ENCODE measurements around the gene ANKRD13A.

The ANKRD13A gene

GRCh38 chr12:109995686-109996482 is 3.3 kb upstream of the ANKRD13A start, which contains the start of gene GIT2:
Gene GIT2 (minus strand): TSS chr12:109996368. CDS start chr12:109996224, 144 bp downstream.
- Histone ChIP-seq H3K27ac (ENCODE audit: low read length) (peak within 1 kb of the TSS; percentile 56), H3K36me3 (ENCODE audit: control insufficient read depth in 2 of 2, insufficient read depth in 2 of 2, low read length in 2 of 2) (peaks cover 0 to 5% of the 10 kb centered on the region in 2 donors), H3K27me3 (ENCODE audit: control insufficient read depth in 1 of 2, insufficient read depth in 2 of 2, low read length in 2 of 2) (no peaks in the 10 kb centered on the region), H3K9ac (ENCODE audit: low read length in 2 of 2) (peak within 1 kb of the TSS; percentile 70 to 84), H3K9me3 (ENCODE audit: control insufficient read depth in 2 of 2, low read length in 2 of 2) (no peaks in the 10 kb centered on the region), H3K4me1 (ENCODE audit: control insufficient read depth, insufficient read depth, low read length) (peaks cover 23% of the 10 kb centered on the region), H3K4me3 (ENCODE audit: low read length in 2 of 2) (peak within 1 kb of the TSS; percentile 79 to 92)

GRCh38 chr12:109996483-109996853 is 2.8 kb upstream of the ANKRD13A start:
- no peaks in the 10 kb centered on the region for H3K27me3 ChIP-seq (ENCODE audit: control insufficient read depth in 1 of 2, insufficient read depth in 2 of 2, low read length in 2 of 2)
- H3K27ac ChIP-seq (ENCODE audit: low read length): peak overlapping the region; percentile 56
- H3K36me3 ChIP-seq (ENCODE audit: control insufficient read depth in 2 of 2, insufficient read depth in 2 of 2, low read length in 2 of 2): peaks cover 0 to 4% of the 10 kb centered on the region in 2 donors
- H3K9ac ChIP-seq (ENCODE audit: low read length in 2 of 2): peak overlapping the region in 1 of 2 donors; percentile 30
- peak overlapping the region; percentile 79 to 92 for H3K4me3 ChIP-seq (ENCODE audit: low read length in 2 of 2)
- no peaks in the 10 kb centered on the region for H3K9me3 ChIP-seq (ENCODE audit: control insufficient read depth in 2 of 2, low read length in 2 of 2)
- peaks cover 23% of the 10 kb centered on the region for H3K4me1 ChIP-seq (ENCODE audit: control insufficient read depth, insufficient read depth, low read length)

GRCh38 chr12:109997393-109997792 is 1.8 kb upstream of the ANKRD13A start:
- Histone ChIP-seq H3K4me1 (ENCODE audit: control insufficient read depth, insufficient read depth, low read length) (peaks cover 23% of the 10 kb centered on the region), H3K9ac (ENCODE audit: low read length in 2 of 2) (no peak overlapping the region), H3K27ac (ENCODE audit: low read length) (no peak overlapping the region), H3K9me3 (ENCODE audit: control insufficient read depth in 2 of 2, low read length in 2 of 2) (no peaks in the 10 kb centered on the region), H3K27me3 (ENCODE audit: control insufficient read depth in 1 of 2, insufficient read depth in 2 of 2, low read length in 2 of 2) (no peaks in the 10 kb centered on the region), H3K36me3 (ENCODE audit: control insufficient read depth in 2 of 2, insufficient read depth in 2 of 2, low read length in 2 of 2) (peaks cover 0 to under 1% of the 10 kb centered on the region in 2 donors), H3K4me3 (ENCODE audit: low read length in 2 of 2) (no peak overlapping the region)

GRCh38 chr12:109998241-109998903 is 858 bp upstream of the ANKRD13A start:
- Histone ChIP-seq H3K4me3 (ENCODE audit: low read length in 2 of 2) (peak overlapping the region; percentile 80 to 88), H3K9ac (ENCODE audit: low read length in 2 of 2) (peak overlapping the region; percentile 74 to 87), H3K27me3 (ENCODE audit: control insufficient read depth in 1 of 2, insufficient read depth in 2 of 2, low read length in 2 of 2) (no peaks in the 10 kb centered on the region), H3K9me3 (ENCODE audit: control insufficient read depth in 2 of 2, low read length in 2 of 2) (no peaks in the 10 kb centered on the region), H3K27ac (ENCODE audit: low read length) (peak overlapping the region; percentile 78), H3K36me3 (ENCODE audit: control insufficient read depth in 2 of 2, insufficient read depth in 2 of 2, low read length in 2 of 2) (peaks cover 2 to 4% of the 10 kb centered on the region in 2 donors), H3K4me1 (ENCODE audit: control insufficient read depth, insufficient read depth, low read length) (peaks cover 23% of the 10 kb centered on the region)

GRCh38 chr12:109999649-109999971 is 380 bp downstream of the ANKRD13A start:
- H3K27ac ChIP-seq (ENCODE audit: low read length): no peak overlapping the region
- peaks cover 20% of the 10 kb centered on the region for H3K4me1 ChIP-seq (ENCODE audit: control insufficient read depth, insufficient read depth, low read length)
- peak overlapping the region; percentile 74 to 87 for H3K9ac ChIP-seq (ENCODE audit: low read length in 2 of 2)
- no peaks in the 10 kb centered on the region for H3K27me3 ChIP-seq (ENCODE audit: control insufficient read depth in 1 of 2, insufficient read depth in 2 of 2, low read length in 2 of 2)
- H3K9me3 ChIP-seq (ENCODE audit: control insufficient read depth in 2 of 2, low read length in 2 of 2): no peaks in the 10 kb centered on the region
- H3K4me3 ChIP-seq (ENCODE audit: low read length in 2 of 2): peak overlapping the region; percentile 80 to 88
- peaks cover 2 to 6% of the 10 kb centered on the region in 2 donors for H3K36me3 ChIP-seq (ENCODE audit: control insufficient read depth in 2 of 2, insufficient read depth in 2 of 2, low read length in 2 of 2)

- Histone ChIP-seq H3K9ac (ENCODE audit: low read length in 2 of 2) (peak overlapping the region; percentile 74 to 87), H3K4me1 (ENCODE audit: control insufficient read depth, insufficient read depth, low read length) (peaks cover 18% of the 10 kb centered on the region), H3K4me3 (ENCODE audit: low read length in 2 of 2) (peak overlapping the region; percentile 80 to 88), H3K27ac (ENCODE audit: low read length) (no peak overlapping the region), H3K9me3 (ENCODE audit: control insufficient read depth in 2 of 2, low read length in 2 of 2) (no peaks in the 10 kb centered on the region), H3K36me3 (ENCODE audit: control insufficient read depth in 2 of 2, insufficient read depth in 2 of 2, low read length in 2 of 2) (peaks cover 2 to 6% of the 10 kb centered on the region in 2 donors), H3K27me3 (ENCODE audit: control insufficient read depth in 1 of 2, insufficient read depth in 2 of 2, low read length in 2 of 2) (no peaks in the 10 kb centered on the region)
These were observed 814 bp downstream of the ANKRD13A start for GRCh38 chr12:109999983-110000505.

- Histone ChIP-seq H3K36me3 (ENCODE audit: control insufficient read depth in 2 of 2, insufficient read depth in 2 of 2, low read length in 2 of 2) (peaks cover 2 to 6% of the 10 kb centered on the region in 2 donors), H3K4me3 (ENCODE audit: low read length in 2 of 2) (no peak overlapping the region), H3K27ac (ENCODE audit: low read length) (no peak overlapping the region), H3K27me3 (ENCODE audit: control insufficient read depth in 1 of 2, insufficient read depth in 2 of 2, low read length in 2 of 2) (no peaks in the 10 kb centered on the region), H3K4me1 (ENCODE audit: control insufficient read depth, insufficient read depth, low read length) (peaks cover 12% of the 10 kb centered on the region), H3K9me3 (ENCODE audit: control insufficient read depth in 2 of 2, low read length in 2 of 2) (no peaks in the 10 kb centered on the region), H3K9ac (ENCODE audit: low read length in 2 of 2) (no peak overlapping the region)
These were observed 2.4 kb downstream of the ANKRD13A start for GRCh38 chr12:110001596-110001995.

- Histone ChIP-seq H3K27me3 (ENCODE audit: control insufficient read depth in 1 of 2, insufficient read depth in 2 of 2, low read length in 2 of 2) (no peaks in the 10 kb centered on the region), H3K9ac (ENCODE audit: low read length in 2 of 2) (no peak overlapping the region), H3K4me1 (ENCODE audit: control insufficient read depth, insufficient read depth, low read length) (peaks cover 12% of the 10 kb centered on the region), H3K4me3 (ENCODE audit: low read length in 2 of 2) (no peak overlapping the region), H3K36me3 (ENCODE audit: control insufficient read depth in 2 of 2, insufficient read depth in 2 of 2, low read length in 2 of 2) (peaks cover 2 to 6% of the 10 kb centered on the region in 2 donors), H3K27ac (ENCODE audit: low read length) (no peak overlapping the region), H3K9me3 (ENCODE audit: control insufficient read depth in 2 of 2, low read length in 2 of 2) (no peaks in the 10 kb centered on the region)
These were observed 3.7 kb downstream of the ANKRD13A start for GRCh38 chr12:110002676-110003515.

GRCh38 chr12:110004598-110004997 is 5.4 kb downstream of the ANKRD13A start:
- no peaks in the 10 kb centered on the region for H3K9me3 ChIP-seq (ENCODE audit: control insufficient read depth in 2 of 2, low read length in 2 of 2)
- no peak overlapping the region for H3K9ac ChIP-seq (ENCODE audit: low read length in 2 of 2)
- no peaks in the 10 kb centered on the region for H3K27me3 ChIP-seq (ENCODE audit: control insufficient read depth in 1 of 2, insufficient read depth in 2 of 2, low read length in 2 of 2)
- H3K4me1 ChIP-seq (ENCODE audit: control insufficient read depth, insufficient read depth, low read length): peaks cover 7% of the 10 kb centered on the region
- no peak overlapping the region for H3K4me3 ChIP-seq (ENCODE audit: low read length in 2 of 2)
- peaks cover 2 to 6% of the 10 kb centered on the region in 2 donors for H3K36me3 ChIP-seq (ENCODE audit: control insufficient read depth in 2 of 2, insufficient read depth in 2 of 2, low read length in 2 of 2)
- no peak overlapping the region for H3K27ac ChIP-seq (ENCODE audit: low read length)

- H3K9ac ChIP-seq (ENCODE audit: low read length in 2 of 2): no peak overlapping the region
- H3K4me3 ChIP-seq (ENCODE audit: low read length in 2 of 2): no peak overlapping the region
- peaks cover under 1% of the 10 kb centered on the region for H3K4me1 ChIP-seq (ENCODE audit: control insufficient read depth, insufficient read depth, low read length)
- H3K9me3 ChIP-seq (ENCODE audit: control insufficient read depth in 2 of 2, low read length in 2 of 2): no peaks in the 10 kb centered on the region
- no peaks in the 10 kb centered on the region for H3K27me3 ChIP-seq (ENCODE audit: control insufficient read depth in 1 of 2, insufficient read depth in 2 of 2, low read length in 2 of 2)
- H3K27ac ChIP-seq (ENCODE audit: low read length): no peak overlapping the region
- peaks cover 2 to 6% of the 10 kb centered on the region in 2 donors for H3K36me3 ChIP-seq (ENCODE audit: control insufficient read depth in 2 of 2, insufficient read depth in 2 of 2, low read length in 2 of 2)
These were observed 6.2 kb downstream of the ANKRD13A start for GRCh38 chr12:110005319-110005973.
